ENCODE data around the gene ADCY1. TPM values are rescaled to one million over a fixed set of nuclear protein-coding genes. Genes with fewer than 3 reads are reported as not detected.

Gene ADCY1
- total and polyA plus RNA-seq, 8 donors, result 0.33 to 1.8 (median 1.3) TPM

DNA sequence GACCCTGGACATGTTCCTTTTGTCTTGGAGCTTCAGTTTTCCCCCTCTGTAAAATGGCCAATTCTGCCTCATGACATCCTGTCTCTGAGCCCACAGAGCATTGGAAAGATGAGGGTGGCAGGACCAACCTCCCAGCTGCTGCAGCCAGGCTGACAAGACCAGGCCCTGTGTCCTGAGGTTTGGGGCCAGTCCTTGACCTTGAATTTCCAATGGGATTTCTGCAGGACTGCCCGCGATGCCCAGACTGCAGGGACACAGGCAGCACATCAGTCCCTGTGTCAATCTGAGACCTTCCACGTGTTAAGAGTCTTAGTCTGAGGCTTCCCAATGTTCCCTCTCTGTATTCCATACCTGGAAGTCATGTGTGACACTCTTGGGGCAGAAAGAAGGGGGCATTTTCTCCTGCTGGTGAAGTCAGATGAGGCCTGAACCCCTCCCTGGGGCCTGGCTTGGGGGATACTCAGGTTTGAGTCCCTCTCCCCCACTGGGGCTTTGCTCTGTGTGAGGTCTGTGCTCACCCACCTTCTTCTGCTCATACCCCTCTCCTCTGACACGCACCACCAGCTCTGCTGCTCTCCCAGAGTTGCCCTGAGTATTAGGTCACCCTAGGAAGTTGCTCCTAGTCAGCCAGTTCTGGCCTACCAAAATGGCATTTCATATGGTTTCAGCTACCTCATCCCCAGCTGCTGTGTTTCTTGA lies 79.2 kb downstream of the ADCY1 start:
- DNase-seq, result peak in 1 of 2 donors; percentile 5
- no peak overlapping the region for H3K4me3 ChIP-seq
- no peaks in the 10 kb centered on the region for H3K27me3 ChIP-seq
- peaks cover 0 to 4% (median 0%) of the 10 kb centered on the region in 4 donors for H3K4me1 ChIP-seq
- 64 to 74% (median 67%) methylated on average over 3 to 4 of the region's 4 CpGs for WGBS, 5 donors
- no peaks in the 10 kb centered on the region for H3K36me3 ChIP-seq
- H3K27ac ChIP-seq, result no peak overlapping the region
- no peak for TF ChIP-seq CTCF (IDR thresholded peaks at IDR 0.05)
- no peaks in the 10 kb centered on the region for H3K9me3 ChIP-seq
- intact Hi-C loops (cut with DNase I; ENCODE audit: low total_unique reads), result no loop called here

DNA sequence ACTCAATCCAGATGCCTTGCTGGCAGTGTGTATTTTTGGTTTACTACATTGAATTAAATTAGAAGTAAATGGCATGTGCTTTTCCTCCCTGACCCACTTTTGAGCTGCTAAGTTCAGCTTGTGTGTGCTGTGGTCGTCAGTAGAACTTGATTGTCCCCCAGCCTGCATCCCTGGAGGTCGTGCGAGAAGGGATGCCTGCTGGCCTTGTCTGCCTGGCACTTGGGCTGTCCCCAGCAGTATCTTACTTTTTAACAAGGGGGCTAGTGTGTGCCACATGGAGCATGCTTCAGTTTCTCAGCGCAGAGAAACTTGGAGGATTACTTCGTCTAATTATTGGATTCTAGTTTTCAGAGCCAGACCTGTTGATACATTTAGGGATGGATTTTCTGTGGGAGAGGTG lies 80.2 kb downstream of the ADCY1 start:
- no peak for TF ChIP-seq CTCF (IDR thresholded peaks at IDR 0.05)
- TF ChIP-seq POLR2AphosphoS5 (IDR thresholded peaks at IDR 0.05), result no peak
- TF ChIP-seq EP300 (IDR thresholded peaks at IDR 0.05), result no peak
- no peak for TF ChIP-seq POLR2A (IDR thresholded peaks at IDR 0.05)
- Histone ChIP-seq H3K27ac (no peak overlapping the region), H3K36me3 (no peaks in the 10 kb centered on the region), H3K9me3 (no peaks in the 10 kb centered on the region), H3K4me3 (no peak overlapping the region), H3K4me1 (no peaks in the 10 kb centered on the region), H3K27me3 (no peaks in the 10 kb centered on the region)
- WGBS, 5 donors, result 88 to 97% (median 96%) methylated on average over 4 to 5 of the region's 5 CpGs
- intact Hi-C loops (cut with DNase I; ENCODE audit: low total_unique reads), result no loop called here
- DNase-seq, result peak in 1 of 2 donors; percentile 17

DNA sequence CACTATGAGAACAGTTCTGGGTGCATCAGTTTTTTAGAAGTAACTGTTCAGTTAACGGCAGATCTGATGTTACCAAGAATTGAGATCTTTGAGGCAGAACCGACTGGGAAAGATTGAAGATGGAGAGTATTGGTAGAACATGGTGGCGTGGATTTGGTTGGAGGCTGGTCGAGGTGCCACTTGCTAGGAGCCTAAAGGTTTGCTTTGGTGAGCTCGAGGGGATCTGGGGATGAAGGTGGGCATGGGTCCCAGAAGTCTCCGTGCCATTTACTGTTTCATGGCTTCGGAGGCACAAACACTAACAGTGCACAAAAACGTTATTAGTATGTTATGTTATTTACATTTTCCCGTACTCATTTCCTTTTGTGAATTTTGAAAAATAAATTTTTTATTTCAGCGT lies 81.4 kb downstream of the ADCY1 start:
- H3K27me3 ChIP-seq, result no peaks in the 10 kb centered on the region
- TF ChIP-seq CTCF (IDR thresholded peaks at IDR 0.05), result no peak
- no peak for TF ChIP-seq POLR2AphosphoS5 (IDR thresholded peaks at IDR 0.05)
- TF ChIP-seq EP300 (IDR thresholded peaks at IDR 0.05), result no peak
- TF ChIP-seq POLR2A (IDR thresholded peaks at IDR 0.05), result no peak
- no peaks in the 10 kb centered on the region for H3K9me3 ChIP-seq
- no peak overlapping the region for H3K4me3 ChIP-seq
- no peaks in the 10 kb centered on the region for H3K36me3 ChIP-seq
- WGBS, 5 donors, result 89 to 95% (median 93%) methylated on average over 10 of the region's 10 CpGs
- H3K4me1 ChIP-seq, result no peaks in the 10 kb centered on the region
- H3K27ac ChIP-seq, result no peak overlapping the region
- intact Hi-C loops (cut with DNase I; ENCODE audit: low total_unique reads), result no loop called here
- peak in 1 of 2 donors; percentile 2 for DNase-seq

DNA sequence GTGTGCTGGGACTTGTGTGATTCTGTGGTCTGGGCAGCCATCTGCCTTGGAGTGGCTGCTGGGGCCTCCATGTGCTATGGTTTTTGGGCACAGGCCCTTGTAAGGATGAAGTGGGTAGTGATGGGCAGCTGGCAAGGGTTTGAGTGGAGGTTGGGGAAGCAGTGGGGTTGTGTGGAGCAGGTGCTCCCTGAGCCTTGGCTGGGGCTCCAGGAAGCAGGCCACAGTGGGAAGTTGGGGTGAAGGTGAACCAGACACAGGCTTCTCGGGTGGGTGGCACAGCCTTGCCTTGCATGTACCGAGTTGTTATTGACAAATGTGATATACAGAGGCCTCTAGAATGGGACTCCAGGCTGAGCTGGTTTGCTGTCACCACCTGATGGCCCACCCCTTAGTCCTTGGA lies 82.3 kb downstream of the ADCY1 start:
- TF ChIP-seq EP300 (IDR thresholded peaks at IDR 0.05) (no peak), POLR2A (IDR thresholded peaks at IDR 0.05) (no peak), POLR2AphosphoS5 (IDR thresholded peaks at IDR 0.05) (no peak), CTCF (IDR thresholded peaks at IDR 0.05) (no peak)
- no peak overlapping the region for H3K27ac ChIP-seq
- intact Hi-C loops (cut with DNase I; ENCODE audit: low total_unique reads), result no loop called here

More for the DNA sequence above, 82.3 kb downstream of the ADCY1 start:
- no peaks in the 10 kb centered on the region for H3K27me3 ChIP-seq
- WGBS, 5 donors, result 74 to 93% (median 88%) methylated on average over 2 of the region's 2 CpGs
- H3K9me3 ChIP-seq, result no peaks in the 10 kb centered on the region
- peak in 1 of 2 donors; percentile 19 for DNase-seq
- H3K4me1 ChIP-seq, result no peaks in the 10 kb centered on the region
- H3K4me3 ChIP-seq, result no peak overlapping the region
- no peaks in the 10 kb centered on the region for H3K36me3 ChIP-seq

All from stomach (tissue), 9 donors.